HG02885 (cell line): ENCODE measurements around the gene AFP.

ENCODE experiments used
- ATAC-seq: cut with Tn5 transposase; IDR thresholded peaks from one replicate; pipeline ENCODE4 v1.9.1; 2021; ENCODE audit warnings: mild to moderate bottlenecking; ENCODE audit not compliant: unreplicated experiment, poor library complexity

Gene AFP

DNA sequence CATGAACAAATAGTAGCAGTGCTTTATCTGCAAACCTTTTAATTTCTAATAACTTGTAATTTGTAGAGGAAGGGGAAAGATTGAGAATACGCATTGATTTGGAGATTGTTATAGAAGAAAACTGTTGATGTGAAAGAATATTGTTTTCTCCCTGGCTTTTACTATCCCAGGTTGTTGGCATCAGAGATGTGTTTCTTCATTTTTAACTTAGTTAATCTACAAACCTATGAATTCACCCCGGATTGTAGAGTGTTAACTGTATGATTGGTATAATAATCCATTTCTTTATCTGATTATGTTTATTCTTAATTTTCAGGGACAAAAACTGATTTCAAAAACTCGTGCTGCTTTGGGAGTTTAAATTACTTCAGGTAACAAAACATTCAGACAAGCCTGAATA lies 18.9 kb downstream of the AFP start:
- ATAC-seq, result no peak

DNA sequence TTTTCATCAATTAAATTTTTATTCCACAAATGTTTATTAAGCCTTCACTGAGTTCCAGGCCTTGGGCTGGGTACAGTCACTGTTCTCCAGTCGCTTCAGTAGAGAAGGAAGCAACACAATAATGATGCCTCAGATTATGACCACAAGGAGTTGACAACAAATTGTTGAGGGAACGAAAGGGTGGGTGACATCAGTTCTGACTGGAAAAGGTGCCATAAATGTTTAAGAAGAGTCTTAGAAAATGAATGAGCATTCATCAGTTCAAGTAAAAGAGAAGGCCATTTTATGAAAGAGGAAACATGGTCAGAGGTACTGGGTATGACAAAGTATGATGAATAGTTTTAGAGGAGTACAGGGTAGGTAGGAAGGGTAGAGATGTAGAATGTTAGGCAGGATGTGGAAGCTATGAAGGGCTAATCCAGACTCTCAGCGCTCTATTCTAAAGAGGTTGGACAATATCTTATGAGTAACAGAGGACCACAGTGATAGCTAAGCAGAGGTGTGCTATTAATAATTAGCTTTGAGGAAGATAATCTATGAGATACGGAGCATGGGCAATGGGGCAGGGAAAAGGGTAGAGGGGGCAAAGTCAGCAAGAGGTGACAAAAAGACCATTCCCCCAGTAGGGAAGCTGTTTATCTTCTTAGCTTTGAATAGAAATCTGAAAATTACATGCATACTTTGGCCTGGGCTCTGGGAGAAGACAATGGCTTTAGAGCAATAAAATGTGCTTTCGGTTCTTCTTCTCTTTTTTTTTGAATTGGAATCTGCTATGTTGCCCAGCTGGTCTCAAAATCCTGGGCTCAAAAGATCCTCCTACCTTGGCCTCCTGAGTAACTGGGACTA lies 20.4 kb downstream of the AFP start:
- no peak for ATAC-seq

DNA sequence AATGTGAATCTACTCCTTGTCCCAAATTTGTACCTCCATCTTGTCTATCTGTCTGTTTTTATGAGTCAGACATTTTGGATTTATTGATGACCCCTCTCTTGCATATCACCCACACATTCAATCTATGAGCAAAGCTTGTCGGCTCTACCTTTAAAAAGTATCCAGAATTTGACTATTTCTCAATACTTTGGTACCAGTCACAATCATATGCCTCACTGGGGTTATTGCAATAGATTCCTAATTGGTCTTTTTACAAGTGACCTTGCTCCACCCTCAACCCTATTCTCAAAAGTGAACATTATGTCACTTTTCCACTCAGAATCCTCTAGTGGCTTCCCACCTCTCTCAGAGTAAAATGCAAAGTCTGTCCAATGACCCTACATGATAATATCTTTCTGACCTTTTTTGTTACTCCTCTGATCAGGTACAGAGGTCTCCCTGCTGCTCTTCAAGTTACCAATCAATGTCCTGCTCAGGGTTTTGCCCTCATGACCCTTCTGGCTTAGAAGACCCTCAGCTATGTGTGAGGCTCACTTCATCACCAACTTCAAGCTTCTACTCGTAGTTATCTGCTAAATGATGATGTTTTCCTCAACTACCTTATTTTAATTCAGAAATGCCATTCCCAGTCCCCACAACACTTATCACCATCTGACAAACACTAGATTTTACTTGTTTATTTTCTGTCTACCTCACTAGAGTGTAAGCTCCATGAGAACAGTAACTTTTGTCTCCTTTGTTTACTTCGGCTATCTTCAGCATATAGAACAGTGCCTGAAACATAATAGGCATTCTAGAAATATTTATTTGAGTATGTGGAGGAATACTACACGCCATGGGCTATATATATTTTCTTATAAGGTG lies 22.4 kb downstream of the AFP start:
- no peak for ATAC-seq

DNA sequence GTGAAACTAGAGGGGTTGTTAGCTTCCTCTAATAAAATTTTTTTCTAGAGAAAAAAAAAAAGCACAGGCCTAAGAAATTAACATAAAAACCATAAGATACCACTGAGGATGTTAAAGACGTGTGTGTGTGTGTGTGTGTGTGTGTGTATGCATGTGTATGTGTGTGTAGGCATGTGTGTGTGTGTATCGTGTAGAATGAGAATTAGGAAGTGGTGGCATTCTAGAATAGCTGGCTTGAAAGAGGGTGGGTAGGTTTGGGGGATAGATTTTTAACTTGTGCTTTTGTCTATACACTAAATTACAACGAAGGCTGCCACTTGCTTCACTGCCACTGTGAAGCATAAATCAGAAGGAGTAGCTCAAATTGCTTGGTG lies 23.0 kb downstream of the AFP start:
- no peak for ATAC-seq

DNA sequence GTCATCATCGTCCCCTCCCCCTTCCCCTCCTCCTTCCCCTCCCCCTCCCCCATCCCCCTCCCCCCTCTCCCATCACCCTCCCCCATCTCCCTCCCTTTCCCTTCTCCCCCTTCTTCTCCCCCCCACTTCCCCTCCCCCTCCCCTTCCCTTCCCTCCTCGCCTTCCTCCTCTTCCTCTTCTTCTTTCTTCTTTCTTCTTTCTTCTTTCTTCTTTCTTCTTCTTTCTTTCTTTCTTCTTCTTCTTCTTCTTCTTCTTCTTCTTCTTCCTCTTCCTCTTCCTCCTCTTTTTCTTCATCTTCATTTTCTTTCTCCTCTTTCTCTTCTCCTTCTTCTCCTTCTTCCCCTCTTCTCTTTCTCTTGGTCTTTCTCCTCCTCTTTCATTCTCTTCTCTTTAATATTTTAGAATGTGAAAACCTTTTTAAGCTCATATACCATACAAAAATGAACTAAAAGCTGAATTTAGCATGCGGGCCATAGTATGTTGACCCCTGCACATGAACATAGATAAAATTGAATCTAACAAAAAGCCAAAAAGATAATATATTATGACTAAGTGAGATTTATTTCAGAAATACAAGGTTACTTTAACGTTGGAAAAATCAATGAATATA lies 25.0 kb downstream of the AFP start:
- no peak for ATAC-seq

DNA sequence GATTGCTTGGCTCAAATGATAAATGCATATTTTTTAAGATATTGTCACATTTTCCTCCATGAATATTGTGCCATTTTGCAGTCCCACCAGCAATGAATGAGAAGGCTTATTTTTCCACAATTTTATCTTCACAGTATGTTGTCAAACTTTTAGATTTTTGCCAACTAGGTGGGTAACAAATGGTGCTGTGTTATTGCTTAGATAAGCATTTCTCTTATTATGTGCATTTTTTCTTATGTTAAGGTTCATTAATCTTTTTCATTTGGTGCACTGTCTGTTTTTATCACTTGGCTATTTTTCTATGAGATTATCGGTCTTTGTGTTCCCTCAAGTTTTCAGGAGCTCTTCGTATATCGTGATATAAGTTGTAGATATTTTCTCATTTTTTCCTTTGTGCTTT lies 32.1 kb downstream of the AFP start:
- ATAC-seq, result no peak

DNA sequence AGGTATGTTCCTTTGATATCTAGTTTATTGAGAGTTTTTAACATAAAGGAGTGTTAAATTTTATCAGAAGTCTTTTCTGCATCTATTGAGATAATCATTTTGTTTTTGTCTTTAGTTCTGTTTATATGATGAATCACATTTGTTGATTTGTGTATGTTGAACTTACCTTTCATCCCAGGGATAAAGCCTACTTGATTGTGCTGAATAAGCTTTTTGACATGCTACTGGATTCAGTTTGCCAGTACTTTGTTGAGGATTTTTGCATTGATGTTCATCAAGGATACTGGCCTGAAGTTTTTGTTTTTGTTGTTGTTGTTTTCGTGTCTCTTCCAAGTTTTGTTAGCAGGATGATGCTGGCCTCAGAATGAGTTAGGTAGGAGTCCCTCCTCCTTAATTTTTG lies 34.7 kb downstream of the AFP start:
- ATAC-seq, result no peak

DNA sequence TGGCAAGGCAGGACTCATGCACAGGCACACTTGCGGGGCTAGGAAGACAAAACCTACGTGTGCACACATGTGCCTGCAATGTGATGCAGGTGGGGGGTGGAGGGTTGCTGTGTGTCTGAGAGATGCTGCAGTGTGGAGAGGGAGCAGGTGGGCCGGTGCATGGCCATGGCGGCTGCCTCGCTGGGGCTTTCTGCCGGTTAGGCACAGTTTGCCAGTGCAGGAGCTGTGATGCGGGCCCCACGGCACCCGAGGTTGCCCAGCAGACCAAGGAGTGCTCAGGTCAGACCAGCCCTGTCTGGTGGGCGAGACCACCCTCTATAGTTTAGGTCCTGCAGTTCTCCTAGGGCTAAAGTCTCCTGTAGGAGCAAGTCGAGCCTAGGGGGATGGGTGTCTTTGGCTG lies 41.2 kb downstream of the AFP start:
- ATAC-seq, result no peak

DNA sequence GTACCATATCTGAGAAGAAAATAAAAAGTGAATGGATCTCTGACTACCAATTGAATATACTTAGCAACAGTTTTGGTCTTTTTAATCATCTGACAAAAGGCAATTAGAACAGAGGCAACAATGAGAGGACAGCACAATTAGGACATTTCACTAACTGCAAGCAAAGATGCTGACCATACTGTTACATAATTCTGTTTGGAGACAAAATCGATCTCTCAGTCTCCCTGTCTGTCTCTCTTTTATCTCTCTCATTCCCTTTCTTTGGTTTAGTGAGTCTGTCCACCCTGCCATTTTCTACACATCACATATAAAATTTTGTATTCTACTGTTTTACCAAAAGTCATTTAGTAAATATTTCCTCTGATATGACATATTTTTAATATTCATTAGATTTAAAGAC lies 43.3 kb downstream of the AFP start:
- no peak for ATAC-seq

DNA sequence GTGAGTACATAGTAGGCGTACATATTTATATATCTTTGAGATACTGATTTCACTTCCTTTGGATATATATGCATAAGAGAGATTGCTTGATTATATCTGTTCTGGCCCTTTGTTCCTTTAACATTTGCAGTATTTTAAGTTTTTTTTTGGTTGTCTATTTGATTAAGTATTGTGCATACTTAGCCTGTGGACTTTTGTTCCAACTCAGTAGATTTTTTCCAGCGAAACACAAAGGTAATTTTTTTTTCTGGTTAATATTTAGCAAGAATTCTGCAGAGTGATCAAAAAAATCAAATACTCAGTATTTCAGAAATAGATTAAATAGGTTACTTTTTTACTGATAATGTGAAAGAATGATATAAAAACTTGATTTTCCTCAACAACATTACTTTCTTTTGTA lies 45.3 kb downstream of the AFP start, which contains the start of gene AFM:
AFM (plus strand) TSS at position 388 of the 400 bp plus-strand sequence. CDS start 31 bp downstream, outside the sequence.
- ATAC-seq, result no peak

DNA sequence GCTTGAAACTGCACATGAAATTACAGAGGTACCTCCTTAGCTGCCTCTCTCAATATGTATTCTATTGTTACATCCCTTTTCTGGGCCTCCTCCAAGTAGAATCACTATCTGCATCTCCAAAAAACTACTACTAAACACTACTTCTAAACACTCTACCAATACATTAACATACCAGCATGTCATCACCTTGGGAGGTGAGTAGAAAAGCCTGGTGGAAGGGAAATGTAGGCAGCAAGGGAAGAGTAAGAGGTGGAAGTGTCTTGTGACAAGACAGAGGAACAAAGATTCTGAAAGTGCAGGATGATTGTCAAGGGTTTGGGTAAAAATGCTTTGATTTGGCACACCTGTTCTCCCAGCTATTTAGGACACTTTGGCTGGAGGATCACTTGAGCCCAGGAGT lies 49.1 kb downstream of the AFP start:
- no peak for ATAC-seq

DNA sequence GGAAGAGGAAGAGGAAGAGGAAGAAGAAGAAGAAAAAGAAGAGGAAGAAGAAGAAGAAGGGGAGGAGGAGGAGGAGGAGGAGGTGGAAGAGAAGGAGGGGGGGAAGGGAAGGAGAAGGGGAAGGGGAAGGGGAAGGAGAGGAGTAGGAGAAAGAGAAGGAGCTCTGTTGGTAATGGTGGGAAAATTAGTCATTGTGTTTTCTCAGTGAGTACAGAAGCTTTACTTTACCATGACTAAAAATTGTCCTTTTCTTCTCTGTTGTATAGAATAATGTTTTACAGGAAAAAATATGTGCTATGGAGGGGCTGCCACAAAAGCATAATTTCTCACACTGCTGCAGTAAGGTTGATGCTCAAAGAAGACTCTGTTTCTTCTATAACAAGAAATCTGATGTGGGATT lies 49.6 kb downstream of the AFP start:
- ATAC-seq, result no peak

DNA sequence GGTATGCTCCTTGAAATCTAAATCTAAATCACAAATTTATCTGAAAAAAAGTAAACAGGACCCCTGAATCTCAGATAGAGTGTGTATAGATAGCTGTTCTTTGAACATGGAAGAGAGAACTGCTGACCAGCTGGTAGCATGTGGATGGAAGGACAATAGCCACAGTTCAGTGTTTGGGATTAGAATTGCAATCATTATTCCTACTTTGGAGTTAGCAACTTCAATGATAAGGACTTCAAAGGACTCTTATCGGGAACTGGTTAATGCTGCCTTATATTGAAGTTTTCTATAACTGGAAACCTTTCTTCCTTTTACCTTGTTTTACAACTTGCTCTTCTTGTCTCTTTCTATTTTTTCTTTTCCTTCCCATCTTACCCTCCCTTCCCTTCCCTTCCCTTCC lies 50.5 kb downstream of the AFP start:
- no peak for ATAC-seq

DNA sequence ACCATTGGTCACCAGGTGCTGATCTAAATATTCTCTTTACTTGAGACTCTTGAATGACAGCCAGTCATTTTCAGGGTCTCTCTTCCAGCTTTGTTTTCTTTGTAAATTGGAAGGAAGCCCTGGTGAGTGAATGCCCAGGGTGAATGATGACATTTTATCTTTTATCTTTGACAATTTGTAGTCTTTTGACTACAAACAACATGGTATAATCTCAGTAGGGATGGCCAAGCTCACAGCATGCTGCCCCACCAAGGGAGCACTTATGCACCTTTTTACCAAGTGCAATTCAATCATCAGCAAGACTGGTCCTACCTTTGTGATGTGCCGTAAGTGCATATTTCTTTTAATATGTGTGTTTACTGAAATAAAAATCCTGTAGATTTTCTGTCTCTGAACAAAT lies 51.2 kb downstream of the AFP start:
- no peak for ATAC-seq

DNA sequence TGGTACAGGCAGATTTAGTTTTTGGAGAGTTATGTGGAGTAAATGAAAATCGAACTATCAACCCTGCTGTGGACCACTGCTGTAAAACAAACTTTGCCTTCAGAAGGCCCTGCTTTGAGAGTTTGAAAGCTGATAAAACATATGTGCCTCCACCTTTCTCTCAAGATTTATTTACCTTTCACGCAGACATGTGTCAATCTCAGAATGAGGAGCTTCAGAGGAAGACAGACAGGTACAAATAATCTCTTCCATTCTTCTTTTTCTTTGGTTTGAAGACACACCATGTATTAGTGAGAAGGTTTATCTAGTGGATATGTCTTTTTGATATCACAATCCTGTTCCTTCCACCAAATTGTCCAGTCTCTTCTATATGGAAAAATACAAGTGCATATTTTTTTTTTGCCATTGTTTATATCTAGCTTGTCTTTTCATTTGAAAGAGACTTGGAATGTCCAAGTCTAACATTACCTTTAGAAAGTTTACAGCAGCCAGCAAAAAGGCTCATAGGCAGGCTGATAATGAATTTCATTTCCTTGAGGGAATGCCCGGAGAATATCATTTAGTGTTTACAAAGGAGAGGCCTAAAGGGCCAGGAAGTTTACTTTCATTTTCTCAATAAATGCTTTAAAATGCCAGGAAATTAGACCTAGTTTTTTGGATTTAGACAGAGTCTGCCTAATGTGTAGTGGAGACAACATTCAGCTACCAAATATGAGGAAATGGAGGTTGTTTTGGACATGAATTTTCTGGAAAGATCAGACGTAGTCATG lies 64.2 kb downstream of the AFP start:
- ATAC-seq, result no peak

DNA sequence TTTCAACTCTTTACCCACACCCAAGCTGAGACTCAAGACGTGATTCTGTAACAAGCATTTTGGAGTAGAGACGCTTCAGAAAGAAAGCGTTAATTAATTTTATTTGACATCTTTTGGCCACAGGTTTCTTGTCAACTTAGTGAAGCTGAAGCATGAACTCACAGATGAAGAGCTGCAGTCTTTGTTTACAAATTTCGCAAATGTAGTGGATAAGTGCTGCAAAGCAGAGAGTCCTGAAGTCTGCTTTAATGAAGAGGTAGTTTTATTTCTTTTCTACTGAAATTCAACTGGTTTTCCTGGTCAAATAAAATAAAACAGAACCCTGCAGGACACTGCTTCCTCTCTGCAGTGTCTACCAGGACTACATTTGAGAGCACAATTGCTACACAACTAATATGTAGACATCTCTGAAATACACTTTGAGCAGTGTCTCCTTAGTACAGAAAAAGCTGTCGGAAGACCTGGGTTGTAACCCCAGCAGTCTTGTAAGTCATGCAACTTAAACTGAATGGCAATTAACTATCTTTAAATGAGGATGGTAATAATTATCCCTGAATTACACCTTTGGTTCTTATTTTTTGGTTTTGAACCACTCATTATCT lies 65.7 kb downstream of the AFP start:
- ATAC-seq, result no peak

DNA sequence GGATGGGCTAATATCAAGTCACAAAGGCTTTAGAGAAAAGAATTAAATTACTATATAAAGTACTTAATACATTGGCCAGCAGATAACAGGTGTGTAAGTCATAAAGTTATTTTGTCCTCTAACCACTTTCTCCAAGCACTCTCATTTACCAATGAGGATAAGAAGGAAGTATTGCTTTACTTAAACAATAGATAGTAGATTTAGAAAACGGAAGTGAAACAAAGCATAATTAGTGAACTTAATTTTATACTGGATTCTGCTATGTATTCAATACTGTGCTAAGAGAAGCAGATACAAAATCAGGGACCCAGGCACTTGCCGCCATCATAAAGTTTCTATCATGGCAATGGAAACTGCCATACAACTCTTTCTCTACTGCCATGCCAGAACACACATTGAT lies 69.5 kb downstream of the AFP start:
- no peak for ATAC-seq
